K562 (cell line): ENCODE measurements around the gene MAP1LC3A. TPM values are rescaled to one million over a fixed set of nuclear protein-coding genes. Genes with fewer than 3 reads are reported as not detected.
A peak's percentile ranks its signal among the peaks of the same experiment; 100 is the strongest.

Experiments
- ATAC-seq: fragments of 200-7000 bp; cut with Tn5 transposase; 3 replicates; pipeline ENCODE4 v1.9.1; 2020; ENCODE audit warnings: moderate library complexity
- BruUV-seq: library from RNA; stranded (reverse); fragments of 400-500 nt; replicated peaks from 2 replicates; lab custom pipeline; 2021; lab: Mats Ljungman, UMichigan
- CTCF ChIA-PET: fragments of 300-600 bp; formaldehyde crosslinking; extraction: SDS; loops from one replicate; lab custom pipeline; 2021; ENCODE audit warnings: low intra/inter-chr PET ratio; lab: Yijun Ruan, JAX
- POLR2A ChIA-PET: fragments of 300-600, 350-650 bp; sonication (Branson Sonifier 250); formaldehyde crosslinking; extraction: SDS; loops from one replicate; lab custom pipeline; 2021; ENCODE audit warnings: antibody characterized with exemption, inconsistent platforms; lab: Yijun Ruan, JAX
- DNase-seq, 4 experiments: peaks; one replicate each; pipeline versions ENCODE4 v3.0.0 to v3.0.0-alpha.2; 2011 to 2018; ENCODE audit warnings: low spot score in 3 of 4, mixed read lengths in 3 of 4; ENCODE audit errors: extremely low read depth in 1 of 4
- FAIRE-seq: peaks from 2 replicates; lab custom pipeline; 2011; peaks lifted over from hg19 to GRCh38; lab: Jason Lieb, UNC
- H2AFZ ChIP-seq: 2 replicates; pipeline ENCODE4 v1.6.0; 2011; ENCODE audit warnings: low read depth, low read length, control low read depth, inconsistent platforms
- H3K27ac ChIP-seq: fragments of 200-600 bp; 3 replicates; pipeline ENCODE4 v1.8.0; 2011; ENCODE audit warnings: low read depth, mild to moderate bottlenecking, control low read depth, inconsistent platforms, low read length, moderate library complexity, mixed read lengths; ENCODE audit errors: extremely low read depth
- H3K27me3 ChIP-seq, 2 experiments: fragments of 300-600 bp in 1 of 2; 2 replicates in 1 of 2; 3 replicates in 1 of 2; pipeline versions ENCODE4 v1.6.0 to v1.8.0; 2011; ENCODE audit warnings: inconsistent platforms in 2 of 2, low read length in 2 of 2, mild to moderate bottlenecking in 1 of 2, mixed read lengths in 1 of 2, moderate library complexity in 1 of 2; ENCODE audit not compliant: control insufficient read depth in 2 of 2, insufficient read depth in 2 of 2
- H3K36me3 ChIP-seq: fragments of 300-600 bp; 3 replicates; pipeline ENCODE4 v1.8.0; 2011; ENCODE audit warnings: mild to moderate bottlenecking, low read length, inconsistent platforms; ENCODE audit not compliant: control insufficient read depth, insufficient read depth
- H3K4me1 ChIP-seq, 2 experiments: fragments of 200-600 bp in 1 of 2; replicated peaks in 1 of 2; 2 replicates in 1 of 2; 3 replicates in 1 of 2; pipeline versions ENCODE4 v1.5.1 to v1.8.0; 2011; ENCODE audit warnings: inconsistent platforms in 2 of 2, low read length in 2 of 2, mild to moderate bottlenecking in 1 of 2, mixed read lengths in 1 of 2, moderate library complexity in 1 of 2; ENCODE audit not compliant: control insufficient read depth in 2 of 2, insufficient read depth in 2 of 2
- H3K4me2 ChIP-seq: 2 replicates; pipeline ENCODE4 v1.6.1; 2011; ENCODE audit warnings: low read length, control low read depth, inconsistent platforms, mixed read lengths; ENCODE audit not compliant: insufficient read depth
- H3K4me3 ChIP-seq: fragments of 200-600 bp; sonication (generic), shearing (Covaris generic); 2 replicates; pipeline ENCODE4 v1.5.1; 2016; ENCODE audit warnings: control low read depth, inconsistent platforms
- H3K79me2 ChIP-seq: fragments of 200-600 bp; 3 replicates; pipeline ENCODE4 v1.8.0; 2011; ENCODE audit warnings: low read length, inconsistent platforms; ENCODE audit not compliant: control insufficient read depth, insufficient read depth
- H3K9ac ChIP-seq, 2 experiments: 2 replicates each; pipeline versions ENCODE4 v1.6.0 to v1.6.1; 2011; ENCODE audit warnings: low read depth in 2 of 2, low read length in 2 of 2, control low read depth in 1 of 2, inconsistent platforms in 1 of 2, mild to moderate bottlenecking in 1 of 2, mixed read lengths in 1 of 2; ENCODE audit not compliant: insufficient read depth in 1 of 2
- H3K9me1 ChIP-seq: one replicate; pipeline ENCODE4 v1.6.0; 2011; ENCODE audit warnings: inconsistent platforms, mild to moderate bottlenecking, low read length, moderate library complexity; ENCODE audit not compliant: control insufficient read depth, insufficient read depth
- H3K9me3 ChIP-seq: replicated peaks from 2 replicates; pipeline ENCODE4 v1.5.1; 2011; ENCODE audit warnings: low read depth, low read length, inconsistent platforms; ENCODE audit not compliant: control insufficient read depth, insufficient read depth
- H4K20me1 ChIP-seq: replicated peaks from 2 replicates; pipeline ENCODE4 v1.6.1; 2011; ENCODE audit warnings: low read length, inconsistent platforms, mixed read lengths; ENCODE audit not compliant: control insufficient read depth, insufficient read depth
- CTCF ChIP-seq, 3 experiments: IDR thresholded peaks in 2 of 3; conservative IDR thresholded peaks in 1 of 3; 2 replicates each; pipeline ENCODE4 v1.5.1; 2011 to 2012; ENCODE audit warnings: low read length in 3 of 3, mild to moderate bottlenecking in 3 of 3, control low read depth in 2 of 3, improper control_type of control experiment in 1 of 3, inconsistent platforms in 1 of 3, low read depth in 1 of 3, mixed read lengths in 1 of 3, moderate library complexity in 1 of 3; ENCODE audit not compliant: insufficient read depth in 2 of 3
- CTCFL ChIP-seq: IDR thresholded peaks from 2 replicates; pipeline ENCODE4 v1.6.1; 2011; ENCODE audit warnings: borderline replicate concordance, low read depth, mild to moderate bottlenecking, moderate library complexity, low read length; ENCODE audit not compliant: insufficient read depth, poor library complexity, severe bottlenecking
- RAD21 ChIP-seq, 2 experiments: fragments of 250-450 bp in 1 of 2; fragments of 450-650 bp in 1 of 2; sonication (Bioruptor Pico) in 1 of 2; formaldehyde crosslinking in 1 of 2; IDR thresholded peaks in 1 of 2; conservative IDR thresholded peaks in 1 of 2; 2 replicates each; pipeline versions ENCODE4 v1.4.0 to v1.8.0; 2020 to 2022; ENCODE audit warnings: mild to moderate bottlenecking in 2 of 2, moderate library complexity in 1 of 2
- TFAP4 ChIP-seq: sonication (generic); formaldehyde crosslinking; IDR thresholded peaks from 2 replicates; pipeline ENCODE4 v1.8.0; 2022; ENCODE audit warnings: missing genetic modification reagents, mild to moderate bottlenecking, moderate library complexity, borderline replicate concordance
- ZNF668 ChIP-seq: fragments of 250-450 bp; sonication (Bioruptor Pico); IDR thresholded peaks from 2 replicates; pipeline ENCODE4 v1.8.0; 2022; ENCODE audit warnings: mild to moderate bottlenecking, inconsistent platforms
- WGBS: fragments of 100-300 bp; shearing (Covaris generic); methylation state at CpG from one replicate; pipeline ENCODE4 v1.1.6; 2016; ENCODE audit warnings: low coverage, mixed read lengths; ENCODE audit not compliant: insufficient coverage; ENCODE audit errors: missing lambda C conversion rate; 5-methylcytosine and 5-hydroxymethylcytosine counted together
- in situ Hi-C: fragments of 300-500 bp; cut with MboI; formaldehyde crosslinking; loops from 4 replicates; pipeline ENCODE4 v1.15.0; 2018; ENCODE audit warnings: inconsistent platforms, mixed read lengths
- intact Hi-C: fragments of 100-400 bp; cut with micrococcal nuclease; formaldehyde crosslinking; loops from 2 replicates; pipeline ENCODE4 v1.14.2; 2022
- polyA plus RNA-seq, 8 experiments: library from polyadenylated mRNA; depleted of rRNA in 4 of 8; stranded (reverse) in 5 of 8; unstranded in 3 of 8; fragments of >200 nt; fragmentation: Nextera tagmentation in 2 of 8; fragmentation: Illumina TruSeq in 1 of 8; extraction: Ambion mirVana in 2 of 8; extraction: Trizol in 1 of 8; gene quantifications; 2 replicates each; pipeline versions ENCODE4 v1.2.1 to v1.2.3, GENCODE V29; 2011 to 2014; ENCODE audit warnings: inconsistent platforms in 1 of 8, missing spikeins in 1 of 8
- total RNA-seq, 7 experiments: library from RNA; depleted of rRNA in 6 of 7; stranded (reverse); fragments of >200 nt in 6 of 7; fragmentation: Illumina TruSeq in 2 of 7; extraction: Trizol in 2 of 7; gene quantifications; 2 replicates each; pipeline versions ENCODE4 v1.2.1 to v1.2.3, GENCODE V29; 2011 to 2021; ENCODE audit warnings: low replicate concordance in 1 of 7

Gene MAP1LC3A
- total and polyA plus RNA-seq, 9 of the 15 experiments (the other 6 are each of a cell fraction or from before 2014, with no cell fraction given) = 0.27 to 0.38 TPM; not detected in 7

- 66% methylated on average over 5 of the region's 5 CpGs for WGBS
- in situ Hi-C loops = no loop called here
Measured at GRCh38 chr20:34562641-34563040, 4.1 kb downstream of the MAP1LC3A start.

More at GRCh38 chr20:34562641-34563040, 4.1 kb downstream of the MAP1LC3A start:
- no peak for FAIRE-seq
- ChIA-PET POLR2A (interaction anchor here (0.9 to 2.2 kb wide), 3 partner anchors 8 to 48 kb away, joined by 3 to 7 read pairs (median 3); no protein-coding TSS in a partner anchor), CTCF (no interaction called here)
- Histone ChIP-seq H3K4me1 (peaks cover 0 to 19% of the 10 kb centered on the region in 2 experiments; a peak in 2 of 5 replicates), H3K36me3 (peaks cover 11% of the 10 kb centered on the region; the same call in 2 of the 3 replicates), H3K27ac (no peak overlapping the region), H3K9me3 (no peaks in the 10 kb centered on the region), H3K9me1 (no peaks in the 10 kb centered on the region), H3K27me3 (no peaks in the 10 kb centered on the region), H3K79me2 (no peaks in the 10 kb centered on the region), H2AFZ (no peak overlapping the region), H4K20me1 (no peaks in the 10 kb centered on the region), H3K4me3 (no peak overlapping the region), H3K4me2 (no peak overlapping the region), H3K9ac (0 out of 4 replicates have a peak overlapping the region, but pooled peaks of 1 of the 2 experiments have one; percentile 36)
- no TSS peak for BruUV-seq
- peak; percentile 72 for ATAC-seq
- peak in 2 of 4 experiments; percentile 32 to 34 for DNase-seq
- TF ChIP-seq TFAP4 (CRISPR knock-in tag) (peak; percentile 64), ZNF668 (CRISPR knock-in tag) (no peak), RAD21 (CRISPR knock-in tag; conservative IDR thresholded peaks at IDR 0.05 in 1 of 2, IDR thresholded peaks at IDR 0.05 in 1 of 2) (peak in 1 of 2 experiments; percentile 22; a peak in 1 of 4 replicates), CTCF (IDR thresholded peaks at IDR 0.05 in 2 of 3, conservative IDR thresholded peaks at IDR 0.05 in 1 of 3; ENCODE audit: insufficient read depth in 2 of 3, low read depth in 1 of 3, low read length in 3 of 3) (peak; percentile 22 to 32 (median 25); a peak in 2 of 6 replicates), CTCFL (peak; percentile 83)
- intact Hi-C loops = no loop called here
